ENCODE measurements around the gene SMIM41. TPM values are rescaled to one million over a fixed set of nuclear protein-coding genes. Genes with fewer than 3 reads are reported as not detected.

SMIM41 gene
- total and polyA plus RNA-seq, 2 donors from 2014 or later = 0.31 TPM; not detected in 1

- peak in 1 of 5 donors; percentile 66 for DNase-seq
- intact Hi-C loops (cut with DNase I) = no loop called here
- Histone ChIP-seq H3K4me3 (ENCODE audit: low read length in 3 of 3) (peak overlapping the region in 2 of 3 donors; percentile 78 to 84), H3K4me1 (ENCODE audit: control insufficient read depth in 2 of 3, insufficient read depth in 2 of 3, low read depth in 1 of 3, low read length in 3 of 3) (peaks cover 0 to 18% (median 8%) of the 10 kb centered on the region in 3 donors), H3K9ac (ENCODE audit: low read length in 3 of 3) (peak overlapping the region in 2 of 3 donors; percentile 50 to 93), H3K27ac (ENCODE audit: low read depth in 2 of 2, low read length in 2 of 2) (peak overlapping the region; percentile 6 to 97), H3K36me3 (ENCODE audit: control insufficient read depth in 2 of 3, insufficient read depth in 3 of 3, low read length in 3 of 3) (peaks cover 0 to 56% (median 13%) of the 10 kb centered on the region in 3 donors), H3K27me3 (ENCODE audit: control insufficient read depth, insufficient read depth, low read length) (no peaks in the 10 kb centered on the region), H3K9me3 (ENCODE audit: control insufficient read depth in 2 of 3, insufficient read depth in 1 of 3, low read length in 3 of 3) (no peaks in the 10 kb centered on the region)
- no peak for FAIRE-seq
- TF ChIP-seq CTCF (IDR thresholded peaks at IDR 0.05; ENCODE audit: borderline replicate concordance, extremely low read depth, insufficient read depth) = no peak
Measured at GRCh38 chr12:52053536-52054209, 25.8 kb upstream of the SMIM41 start.

- Histone ChIP-seq H3K9me3 (ENCODE audit: control insufficient read depth in 2 of 3, insufficient read depth in 1 of 3, low read length in 3 of 3) (no peaks in the 10 kb centered on the region), H3K36me3 (ENCODE audit: control insufficient read depth in 2 of 3, insufficient read depth in 3 of 3, low read length in 3 of 3) (peaks cover 0 to 56% (median 13%) of the 10 kb centered on the region in 3 donors), H3K4me1 (ENCODE audit: control insufficient read depth in 2 of 3, insufficient read depth in 2 of 3, low read depth in 1 of 3, low read length in 3 of 3) (peaks cover 0 to 17% (median 8%) of the 10 kb centered on the region in 3 donors), H3K27me3 (ENCODE audit: control insufficient read depth, insufficient read depth, low read length) (no peaks in the 10 kb centered on the region), H3K27ac (ENCODE audit: low read depth in 2 of 2, low read length in 2 of 2) (peak overlapping the region in 1 of 2 donors; percentile 6), H3K4me3 (ENCODE audit: low read length in 3 of 3) (peak overlapping the region in 1 of 3 donors; percentile 78), H3K9ac (ENCODE audit: low read length in 3 of 3) (no peak overlapping the region)
- DNase-seq (no peak), FAIRE-seq (no peak)
- TF ChIP-seq CTCF (IDR thresholded peaks at IDR 0.05; ENCODE audit: borderline replicate concordance, extremely low read depth, insufficient read depth) = no peak
- intact Hi-C loops (cut with DNase I) = no loop called here
Measured at GRCh38 chr12:52054231-52054832, 25.2 kb upstream of the SMIM41 start.

GRCh38 chr12:52054833-52055730 lies 24.4 kb upstream of the SMIM41 start:
- TF ChIP-seq CTCF (IDR thresholded peaks at IDR 0.05; ENCODE audit: borderline replicate concordance, extremely low read depth, insufficient read depth) = no peak
- no peaks in the 10 kb centered on the region for H3K9me3 ChIP-seq (ENCODE audit: control insufficient read depth in 2 of 3, insufficient read depth in 1 of 3, low read length in 3 of 3)
- no peak for DNase-seq
- no peak overlapping the region for H3K4me3 ChIP-seq (ENCODE audit: low read length in 3 of 3)
- no peak overlapping the region for H3K9ac ChIP-seq (ENCODE audit: low read length in 3 of 3)
- peaks cover 0 to 15% (median 5%) of the 10 kb centered on the region in 3 donors for H3K4me1 ChIP-seq (ENCODE audit: control insufficient read depth in 2 of 3, insufficient read depth in 2 of 3, low read depth in 1 of 3, low read length in 3 of 3)
- no peak for FAIRE-seq
- H3K27ac ChIP-seq (ENCODE audit: low read depth in 2 of 2, low read length in 2 of 2) = peak overlapping the region in 1 of 2 donors; percentile 28
- no peaks in the 10 kb centered on the region for H3K27me3 ChIP-seq (ENCODE audit: control insufficient read depth, insufficient read depth, low read length)
- peaks cover 0 to 56% (median 13%) of the 10 kb centered on the region in 3 donors for H3K36me3 ChIP-seq (ENCODE audit: control insufficient read depth in 2 of 3, insufficient read depth in 3 of 3, low read length in 3 of 3)
- intact Hi-C loops (cut with DNase I) = no loop called here
